GDM1 (cell line): ENCODE measurements around the gene ZNF512B.
"Not testable (repeated sequence)": the region's sequence is repeated elsewhere in the genome, so short reads cannot be mapped to it uniquely, and the experiment has no call there.

Experiments
- DNase-seq: peaks from one replicate; lab custom pipeline; 2025; lab: John Stamatoyannopoulos, UW

ZNF512B gene

GRCh38 chr20:63969838-63970713 is at the start of gene ZNF512B:
TSS of gene ZNF512B (minus strand) at chr20:63969930. CDS start at chr20:63967950, 1,980 bp downstream.
- peak; percentile 48 for DNase-seq

GRCh38 chr20:64015635-64016034 is 45.9 kb upstream of the ZNF512B start:
- DNase-seq: no peak

DNA sequence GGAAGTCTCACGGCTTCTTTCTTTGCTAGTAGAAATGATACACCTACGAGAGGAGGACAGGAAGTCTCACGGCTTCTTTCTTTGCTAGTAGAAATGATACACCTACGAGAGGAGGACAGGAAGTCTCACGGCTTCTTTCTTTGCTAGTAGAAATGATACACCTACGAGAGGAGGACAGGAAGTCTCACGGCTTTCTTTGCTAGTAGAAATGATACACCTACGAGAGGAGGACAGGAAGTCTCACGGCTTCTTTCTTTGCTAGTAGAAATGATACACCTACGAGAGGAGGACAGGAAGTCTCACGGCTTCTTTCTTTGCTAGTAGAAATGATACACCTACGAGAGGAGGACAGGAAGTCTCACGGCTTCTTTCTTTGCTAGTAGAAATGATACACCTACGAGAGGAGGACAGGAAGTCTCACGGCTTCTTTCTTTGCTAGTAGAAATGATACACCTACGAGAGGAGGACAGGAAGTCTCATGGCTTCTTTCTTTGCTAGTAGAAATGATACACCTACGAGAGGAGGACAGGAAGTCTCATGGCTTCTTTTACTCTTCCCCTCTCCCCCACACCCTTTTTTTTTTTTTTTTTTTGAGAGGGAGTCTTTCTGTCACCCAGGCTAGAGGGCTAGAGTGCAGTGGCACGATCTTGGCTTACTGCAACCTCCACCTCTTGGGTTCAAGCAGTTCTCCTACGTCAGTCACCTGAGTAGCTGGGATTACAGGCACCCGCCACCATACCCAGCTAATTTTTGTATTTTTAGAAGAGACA is 42.8 kb upstream of the ZNF512B start:
- DNase-seq: not testable (repeated sequence)

GRCh38 chr20:64011366-64011779 is 41.6 kb upstream of the ZNF512B start:
- DNase-seq: no peak

GRCh38 chr20:64010711-64011237 is 41.0 kb upstream of the ZNF512B start:
- DNase-seq: no peak

- no peak for DNase-seq
Observed at GRCh38 chr20:64009811-64010387, 40.2 kb upstream of the ZNF512B start.

DNA sequence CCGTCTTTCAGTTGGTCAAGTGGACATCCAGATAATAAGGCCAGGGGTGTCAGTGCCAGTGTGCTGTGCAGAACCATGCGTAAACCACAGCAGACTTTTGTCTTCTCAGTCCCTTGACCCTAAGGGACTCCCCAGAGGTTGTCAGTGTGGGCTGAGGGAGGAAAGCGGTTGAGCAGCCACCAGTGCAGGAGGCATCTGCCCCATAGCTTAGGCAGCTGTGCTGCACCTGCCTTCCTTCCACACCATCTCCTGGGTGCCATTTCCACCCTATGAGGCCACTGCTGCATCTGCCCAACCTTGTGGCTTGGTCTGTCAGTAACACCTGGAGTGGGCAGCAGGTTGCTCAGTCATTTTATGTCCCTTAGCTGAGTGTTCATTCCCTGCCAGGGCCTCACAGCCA is 37.2 kb upstream of the ZNF512B start:
- DNase-seq: no peak

GRCh38 chr20:64006490-64006889 is 36.8 kb upstream of the ZNF512B start:
- no peak for DNase-seq

GRCh38 chr20:64005394-64005793 is 35.7 kb upstream of the ZNF512B start:
- DNase-seq: no peak

- no peak for DNase-seq
Observed at GRCh38 chr20:64003960-64004725, 34.4 kb upstream of the ZNF512B start.

DNA sequence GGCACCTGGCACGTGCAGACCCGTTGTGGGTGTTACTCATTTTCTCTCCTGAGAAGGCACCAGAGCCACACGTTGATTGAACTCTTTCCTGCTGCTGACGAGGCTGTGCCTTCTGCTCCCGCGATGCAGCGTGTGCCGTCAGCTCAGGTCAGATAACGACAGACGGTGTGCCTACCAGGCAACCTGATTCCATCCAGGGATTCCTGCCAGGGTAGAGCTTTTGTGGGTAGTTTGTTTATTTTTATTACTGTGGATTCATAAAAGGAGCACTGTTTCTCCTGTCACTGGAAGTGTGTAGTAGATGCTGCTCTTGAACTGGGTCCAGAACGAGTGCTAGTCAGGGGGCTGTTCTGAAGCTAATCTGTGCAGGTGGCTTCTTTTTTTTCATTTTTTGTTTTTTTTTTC is 31.9 kb upstream of the ZNF512B start:
- DNase-seq: no peak

GRCh38 chr20:64000906-64001305 is 31.2 kb upstream of the ZNF512B start:
- DNase-seq: no peak

DNA sequence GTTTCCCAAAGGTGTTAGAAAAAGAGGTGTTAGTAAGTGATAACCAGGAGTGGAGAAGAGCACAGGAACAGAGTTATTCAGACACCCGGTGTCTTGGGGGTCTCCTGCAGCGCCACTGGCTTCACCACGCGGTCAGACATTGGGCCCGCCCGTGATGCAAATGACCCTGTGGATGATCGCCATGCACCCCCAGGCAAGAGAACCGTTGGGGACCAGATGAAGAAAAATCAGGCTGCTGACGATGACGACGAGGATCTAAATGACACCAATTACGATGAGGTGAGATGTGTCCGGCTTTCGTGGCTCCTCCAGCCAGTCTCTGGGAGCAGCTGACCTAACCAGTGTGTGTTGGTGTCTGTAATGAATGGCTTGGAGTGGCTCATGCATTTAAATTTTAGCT is 13.2 kb upstream of the ZNF512B start:
- no peak for DNase-seq

DNA sequence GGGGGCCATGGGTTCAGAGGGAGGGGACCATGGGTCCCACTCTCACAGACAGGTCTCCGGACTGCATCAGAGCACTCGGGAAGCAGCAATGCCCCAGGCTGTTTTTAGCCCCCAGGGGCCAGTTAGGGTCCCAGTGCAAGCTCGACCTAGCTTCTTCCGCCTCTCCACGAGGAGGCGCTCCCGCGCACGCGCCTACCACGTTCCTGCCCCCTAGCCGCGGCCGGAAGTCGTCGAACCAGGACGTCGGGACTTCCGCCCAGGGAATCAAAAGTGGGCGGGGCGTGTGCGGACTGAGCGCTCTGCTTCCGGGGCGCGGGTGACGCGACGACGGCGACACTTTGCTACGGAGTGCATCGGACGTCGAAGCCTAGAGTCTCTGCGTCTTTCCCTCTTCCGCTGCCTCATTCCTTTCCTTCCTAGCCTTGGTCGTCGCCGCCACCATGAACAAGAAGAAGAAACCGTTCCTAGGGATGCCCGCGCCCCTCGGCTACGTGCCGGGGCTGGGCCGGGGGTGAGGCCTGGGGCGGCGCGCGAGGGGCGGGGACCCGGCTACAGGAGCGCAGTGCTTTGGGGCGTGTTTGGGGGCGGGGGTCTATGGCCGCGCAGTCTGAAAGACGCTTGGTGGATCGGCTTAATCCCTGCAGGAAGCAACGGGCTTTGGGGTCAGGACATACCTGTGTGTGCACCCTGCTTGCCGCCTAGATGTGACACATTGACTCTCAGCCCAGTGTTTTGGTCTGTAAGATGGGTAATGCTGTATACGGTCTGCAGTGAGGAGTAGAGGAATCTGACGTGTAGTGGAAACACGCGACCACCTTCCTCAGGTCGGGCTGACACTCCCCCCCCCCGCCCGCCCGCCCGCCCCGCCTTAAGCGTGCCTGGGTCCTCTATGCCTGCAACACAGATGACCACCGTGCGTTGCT is 11.3 kb upstream of the ZNF512B start, which contains the start of gene PRPF6:
PRPF6 (plus strand) TSS at position 327 of the 923 bp plus-strand sequence; CDS start at position 441, 114 bp downstream.
- peak; percentile 95 for DNase-seq

DNA sequence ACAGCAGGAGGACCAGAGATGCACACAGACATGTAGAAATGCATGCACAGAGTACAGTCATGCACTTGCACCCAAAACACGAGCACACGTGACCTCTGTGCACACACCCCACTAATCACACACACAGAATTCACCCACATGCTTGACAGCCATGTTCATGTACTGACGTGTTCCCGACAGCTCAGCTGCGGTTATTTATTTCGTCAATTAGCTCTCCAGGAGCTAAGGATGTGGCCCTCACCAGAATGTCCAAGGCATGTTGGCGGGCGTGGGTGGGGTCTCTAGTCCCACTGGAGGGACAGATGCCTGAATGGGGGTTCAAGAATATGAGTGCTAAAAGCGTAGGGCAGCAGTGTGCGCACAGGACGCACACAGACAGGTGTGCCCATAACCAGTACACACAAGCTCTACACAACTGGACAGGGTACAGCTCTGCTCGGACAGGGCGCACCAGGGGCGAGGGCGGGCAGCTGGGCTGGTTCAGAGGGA is 10.6 kb upstream of the ZNF512B start:
- DNase-seq: no peak

DNA sequence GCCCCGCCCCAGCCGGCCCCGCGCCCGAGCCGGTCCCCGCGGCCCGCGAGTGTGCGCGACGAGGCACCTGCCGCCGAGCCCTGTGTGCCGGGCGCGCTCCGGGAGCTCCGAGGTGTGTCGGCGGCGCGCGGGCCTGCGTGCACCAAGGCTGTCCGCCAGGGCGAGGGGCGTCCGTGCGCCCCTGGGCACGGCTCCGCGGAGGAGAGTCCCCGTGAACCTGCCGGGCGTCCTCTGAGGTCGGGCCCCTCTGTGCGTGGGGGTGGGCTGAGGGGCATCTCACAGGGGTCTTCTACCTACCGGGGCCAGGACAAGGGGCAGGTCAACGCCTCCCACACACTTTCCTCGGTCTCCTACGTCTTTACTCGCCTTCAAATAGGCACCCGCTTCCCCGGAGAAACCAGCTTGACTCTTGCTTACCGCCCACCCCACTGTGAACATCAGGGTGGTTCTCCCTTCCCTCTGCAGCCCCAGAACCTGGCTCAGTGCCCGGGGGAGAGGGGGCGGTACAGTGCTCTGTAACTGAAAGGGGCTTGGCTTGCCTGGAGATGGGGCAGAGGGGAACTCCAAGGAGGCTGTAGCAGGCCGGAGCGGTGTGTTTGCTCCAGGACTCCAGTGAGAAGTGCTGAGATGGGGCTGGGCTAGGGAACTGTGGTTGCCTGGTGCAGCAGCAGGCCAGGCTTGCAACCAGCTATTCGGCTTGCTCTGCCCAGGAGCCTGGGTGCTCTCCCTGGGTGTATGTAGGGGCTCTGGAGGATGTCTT is 10.0 kb upstream of the ZNF512B start, which contains the start of gene SAMD10:
SAMD10 (minus strand) TSS at position 86 of the 760 bp plus-strand sequence. CDS start 175 bp downstream, outside the sequence.
- DNase-seq: peak; percentile 71

DNA sequence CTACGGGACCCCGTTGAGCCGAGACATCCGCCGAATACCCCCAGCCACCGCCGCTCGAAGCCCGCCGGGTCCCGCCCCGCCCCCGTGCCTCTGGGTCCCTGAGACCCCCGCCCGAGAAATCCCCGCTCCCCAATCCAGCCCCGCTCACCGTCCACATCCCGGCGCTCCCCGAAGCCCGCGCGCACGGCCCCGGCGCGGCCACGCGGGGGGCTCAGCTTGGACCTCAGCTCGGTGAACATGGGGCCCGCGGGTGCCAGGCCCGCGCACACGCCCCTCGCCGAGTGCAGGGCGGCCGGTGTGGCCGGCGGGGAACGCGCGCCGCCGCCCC is 9.5 kb upstream of the ZNF512B start:
- no peak for DNase-seq

- DNase-seq: peak; percentile 57
Observed at GRCh38 chr20:63978319-63979228, 8.8 kb upstream of the ZNF512B start.
